WTC11 (cell line): ENCODE results near the gene NRG3.

Experiments used
- JUN ChIP-seq: sonication (generic); formaldehyde crosslinking; IDR thresholded peaks from 2 replicates; pipeline ENCODE4 v1.8.0; 2023; ENCODE audit warnings: mild to moderate bottlenecking, missing genetic modification reagents
- KAT7 ChIP-seq: sonication (generic); formaldehyde crosslinking; IDR thresholded peaks from 2 replicates; pipeline ENCODE4 v1.8.1; 2023; ENCODE audit warnings: missing genetic modification reagents, mild to moderate bottlenecking, borderline replicate concordance
- RELA ChIP-seq: sonication (generic); formaldehyde crosslinking; IDR thresholded peaks from 2 replicates; pipeline ENCODE4 v1.8.1; 2022; ENCODE audit warnings: missing genetic modification reagents, mild to moderate bottlenecking, borderline replicate concordance
- ZBTB21 ChIP-seq: sonication (generic); formaldehyde crosslinking; IDR thresholded peaks from 2 replicates; pipeline ENCODE4 v1.8.1; 2023; ENCODE audit warnings: mild to moderate bottlenecking, missing genetic modification reagents, borderline replicate concordance
- ZNF138 ChIP-seq: sonication (generic); formaldehyde crosslinking; conservative IDR thresholded peaks from 2 replicates; pipeline ENCODE4 v1.8.1; 2022; ENCODE audit warnings: mild to moderate bottlenecking, moderate library complexity, missing genetic modification reagents
- TF ChIP-seq, protein P1 (sequence below): fragments of 200-600 bp; IDR thresholded peaks from 2 replicates; pipeline ENCODE4 v1.8.0; 2022; ENCODE audit warnings: antibody characterized with exemption
- TF ChIP-seq, protein P2 (sequence below): sonication (generic); formaldehyde crosslinking; IDR thresholded peaks from 2 replicates; pipeline ENCODE4 v1.8.1; 2023; ENCODE audit warnings: mild to moderate bottlenecking, missing genetic modification reagents, moderate library complexity
- TF ChIP-seq, protein P3 (sequence below): sonication (generic); formaldehyde crosslinking; IDR thresholded peaks from 2 replicates; pipeline ENCODE4 v1.8.0; 2022; ENCODE audit warnings: mild to moderate bottlenecking, missing genetic modification reagents
- TF ChIP-seq, protein P4 (sequence below): sonication (generic); formaldehyde crosslinking; IDR thresholded peaks from 2 replicates; pipeline ENCODE4 v1.8.1; 2022; ENCODE audit warnings: low read depth, missing genetic modification reagents, borderline replicate concordance

DNA sequence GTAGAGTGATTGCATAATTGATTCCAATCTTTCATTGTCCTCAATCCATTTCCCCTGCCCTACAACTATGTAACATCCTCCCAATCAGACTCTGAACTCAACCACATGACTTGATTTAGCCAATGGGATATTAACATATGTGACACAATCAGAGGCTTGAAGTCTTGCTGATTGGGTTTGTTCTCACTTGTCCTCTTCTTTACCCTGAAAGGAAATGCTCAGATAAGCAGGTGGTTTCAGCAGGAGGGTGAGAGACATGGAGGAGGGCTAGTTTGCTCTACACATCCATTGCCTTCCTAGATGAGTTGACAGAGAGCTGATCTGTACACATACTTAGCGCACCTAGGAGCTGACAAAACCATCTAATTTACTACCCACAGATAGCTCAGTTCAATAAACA, 669.4 kb downstream of the NRG3 start:
- TF ChIP-seq, protein P1, sequence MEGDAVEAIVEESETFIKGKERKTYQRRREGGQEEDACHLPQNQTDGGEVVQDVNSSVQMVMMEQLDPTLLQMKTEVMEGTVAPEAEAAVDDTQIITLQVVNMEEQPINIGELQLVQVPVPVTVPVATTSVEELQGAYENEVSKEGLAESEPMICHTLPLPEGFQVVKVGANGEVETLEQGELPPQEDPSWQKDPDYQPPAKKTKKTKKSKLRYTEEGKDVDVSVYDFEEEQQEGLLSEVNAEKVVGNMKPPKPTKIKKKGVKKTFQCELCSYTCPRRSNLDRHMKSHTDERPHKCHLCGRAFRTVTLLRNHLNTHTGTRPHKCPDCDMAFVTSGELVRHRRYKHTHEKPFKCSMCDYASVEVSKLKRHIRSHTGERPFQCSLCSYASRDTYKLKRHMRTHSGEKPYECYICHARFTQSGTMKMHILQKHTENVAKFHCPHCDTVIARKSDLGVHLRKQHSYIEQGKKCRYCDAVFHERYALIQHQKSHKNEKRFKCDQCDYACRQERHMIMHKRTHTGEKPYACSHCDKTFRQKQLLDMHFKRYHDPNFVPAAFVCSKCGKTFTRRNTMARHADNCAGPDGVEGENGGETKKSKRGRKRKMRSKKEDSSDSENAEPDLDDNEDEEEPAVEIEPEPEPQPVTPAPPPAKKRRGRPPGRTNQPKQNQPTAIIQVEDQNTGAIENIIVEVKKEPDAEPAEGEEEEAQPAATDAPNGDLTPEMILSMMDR = no peak
- TF ChIP-seq JUN = no peak
- TF ChIP-seq KAT7 (CRISPR knock-in tag) = no peak
- TF ChIP-seq, protein P2, sequence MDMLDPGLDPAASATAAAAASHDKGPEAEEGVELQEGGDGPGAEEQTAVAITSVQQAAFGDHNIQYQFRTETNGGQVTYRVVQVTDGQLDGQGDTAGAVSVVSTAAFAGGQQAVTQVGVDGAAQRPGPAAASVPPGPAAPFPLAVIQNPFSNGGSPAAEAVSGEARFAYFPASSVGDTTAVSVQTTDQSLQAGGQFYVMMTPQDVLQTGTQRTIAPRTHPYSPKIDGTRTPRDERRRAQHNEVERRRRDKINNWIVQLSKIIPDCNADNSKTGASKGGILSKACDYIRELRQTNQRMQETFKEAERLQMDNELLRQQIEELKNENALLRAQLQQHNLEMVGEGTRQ (CRISPR knock-in tag) = no peak
- TF ChIP-seq, protein P3, sequence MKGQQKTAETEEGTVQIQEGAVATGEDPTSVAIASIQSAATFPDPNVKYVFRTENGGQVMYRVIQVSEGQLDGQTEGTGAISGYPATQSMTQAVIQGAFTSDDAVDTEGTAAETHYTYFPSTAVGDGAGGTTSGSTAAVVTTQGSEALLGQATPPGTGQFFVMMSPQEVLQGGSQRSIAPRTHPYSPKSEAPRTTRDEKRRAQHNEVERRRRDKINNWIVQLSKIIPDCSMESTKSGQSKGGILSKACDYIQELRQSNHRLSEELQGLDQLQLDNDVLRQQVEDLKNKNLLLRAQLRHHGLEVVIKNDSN (CRISPR knock-in tag) = no peak
- TF ChIP-seq ZBTB21 = no peak
- TF ChIP-seq, protein P4, sequence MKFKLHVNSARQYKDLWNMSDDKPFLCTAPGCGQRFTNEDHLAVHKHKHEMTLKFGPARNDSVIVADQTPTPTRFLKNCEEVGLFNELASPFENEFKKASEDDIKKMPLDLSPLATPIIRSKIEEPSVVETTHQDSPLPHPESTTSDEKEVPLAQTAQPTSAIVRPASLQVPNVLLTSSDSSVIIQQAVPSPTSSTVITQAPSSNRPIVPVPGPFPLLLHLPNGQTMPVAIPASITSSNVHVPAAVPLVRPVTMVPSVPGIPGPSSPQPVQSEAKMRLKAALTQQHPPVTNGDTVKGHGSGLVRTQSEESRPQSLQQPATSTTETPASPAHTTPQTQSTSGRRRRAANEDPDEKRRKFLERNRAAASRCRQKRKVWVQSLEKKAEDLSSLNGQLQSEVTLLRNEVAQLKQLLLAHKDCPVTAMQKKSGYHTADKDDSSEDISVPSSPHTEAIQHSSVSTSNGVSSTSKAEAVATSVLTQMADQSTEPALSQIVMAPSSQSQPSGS (CRISPR knock-in tag) = no peak
- TF ChIP-seq ZNF138 (CRISPR knock-in tag) = no peak
- TF ChIP-seq RELA = no peak
